Measurements from ENCODE around the gene LRP1. TPM values are rescaled to one million over a fixed set of nuclear protein-coding genes. Genes with fewer than 3 reads are reported as not detected.

LRP1 gene
- total and polyA plus RNA-seq, 2 experiments from 2014 or later: 47.8 to 76.8 TPM

DNA sequence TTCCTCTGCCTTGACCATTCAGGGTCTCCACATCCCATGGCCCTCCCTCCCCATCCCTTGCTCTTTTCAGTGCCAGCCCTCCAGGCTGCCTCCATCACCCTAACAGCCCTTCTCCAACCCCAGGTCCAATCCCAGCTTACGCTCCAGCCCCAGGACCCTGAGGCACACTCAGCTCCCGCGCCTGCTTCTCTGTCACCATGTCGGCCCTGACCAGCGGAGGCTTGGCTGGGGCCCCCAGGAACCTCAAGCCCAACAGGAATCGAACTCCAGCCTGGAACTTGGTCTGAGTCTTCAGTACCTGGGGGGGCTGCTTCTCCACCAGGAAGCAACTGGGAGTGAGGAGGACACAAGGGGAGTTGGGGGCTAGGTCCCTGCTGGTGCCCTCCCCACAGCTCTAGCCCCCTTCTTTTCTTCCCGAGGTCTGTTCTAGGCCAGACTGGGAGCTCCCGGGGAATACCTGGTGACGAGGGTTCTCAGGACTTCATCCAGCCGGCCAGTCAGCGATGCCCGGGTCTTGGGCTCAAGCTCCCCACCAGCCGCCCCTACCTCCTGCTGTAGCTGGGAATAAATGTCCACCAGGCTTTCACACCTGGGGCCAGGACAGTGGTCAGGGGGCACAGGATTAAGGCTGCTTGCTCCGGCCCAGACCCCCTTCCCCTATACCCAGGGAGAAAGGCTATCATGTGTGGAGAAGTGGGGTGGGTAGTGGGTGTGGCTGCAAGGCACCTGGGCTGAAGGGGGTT is 23.1 kb upstream of the LRP1 start:
- H4K20me1 ChIP-seq (ENCODE audit: insufficient read depth, poor library complexity, severe bottlenecking): peaks cover 10% of the 10 kb centered on the region
- H3K27ac ChIP-seq: no peak overlapping the region
- 96% methylated on average over 14 of the region's 14 CpGs for WGBS (ENCODE audit: low lambda C conversion rate, missing lambda C conversion rate)
- no peaks in the 10 kb centered on the region for H3K36me3 ChIP-seq (replicated peaks; ENCODE audit: insufficient read depth, low read depth)
- H3K4me1 ChIP-seq (ENCODE audit: insufficient read depth): peaks cover 28% of the 10 kb centered on the region
- H3K79me2 ChIP-seq: peaks cover 26% of the 10 kb centered on the region
- DNase-seq (ENCODE audit: low spot score): no peak
- TF ChIP-seq CTCF (IDR thresholded peaks at IDR 0.05; ENCODE audit: poor library complexity) (no peak), EZH2phosphoT487 (IDR thresholded peaks at IDR 0.05; ENCODE audit: low read depth, severe bottlenecking, unreplicated experiment) (no peak), EZH2 (IDR thresholded peaks at IDR 0.05; ENCODE audit: borderline replicate concordance) (no peak)
- no peak overlapping the region for H2AFZ ChIP-seq
- no peak overlapping the region for H3K4me2 ChIP-seq
- no peaks in the 10 kb centered on the region for H3K9me3 ChIP-seq (ENCODE audit: low read depth)
- H3K4me3 ChIP-seq: no peak overlapping the region
- H3K27me3 ChIP-seq: no peaks in the 10 kb centered on the region
- H3K9me2 ChIP-seq (replicated peaks; ENCODE audit: insufficient read depth): no peaks in the 10 kb centered on the region

DNA sequence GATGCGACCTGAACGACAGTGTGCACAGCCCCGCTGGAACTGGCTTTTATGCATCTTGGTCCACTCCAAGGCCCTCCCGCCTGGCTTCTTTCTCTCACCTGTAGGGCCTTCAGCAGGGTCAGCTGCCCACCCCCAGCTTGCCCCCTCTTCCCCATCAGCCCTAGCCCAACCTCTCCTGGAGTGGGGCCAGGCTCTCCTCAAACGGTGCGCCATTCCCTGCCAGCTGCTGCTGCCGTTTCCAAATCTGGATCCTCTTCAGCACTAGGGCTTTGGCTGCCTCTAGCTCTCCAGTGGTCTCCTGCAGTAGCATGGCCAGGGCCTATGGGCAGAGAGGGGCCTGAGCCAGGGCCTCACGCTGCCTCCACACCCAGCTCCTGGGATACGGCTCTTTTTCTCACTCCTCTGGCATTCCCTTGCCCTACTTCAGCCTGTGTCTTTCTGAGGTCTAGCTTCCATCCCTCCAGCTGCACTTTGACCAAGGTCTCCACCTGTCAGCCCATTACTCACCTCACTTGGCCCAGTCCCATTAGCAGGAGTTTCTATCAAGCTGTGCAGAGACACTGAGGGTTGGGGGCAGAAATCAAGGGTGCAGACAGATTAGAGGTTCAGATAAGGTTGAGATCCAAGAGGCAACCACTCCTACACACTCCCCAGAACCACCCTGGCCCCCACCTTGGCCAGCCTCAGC is 22.1 kb upstream of the LRP1 start:
- Histone ChIP-seq H3K79me2 (peaks cover 26% of the 10 kb centered on the region), H3K36me3 (replicated peaks; ENCODE audit: insufficient read depth, low read depth) (no peaks in the 10 kb centered on the region), H3K27me3 (no peaks in the 10 kb centered on the region), H3K9me2 (replicated peaks; ENCODE audit: insufficient read depth) (no peaks in the 10 kb centered on the region), H3K4me3 (no peak overlapping the region), H3K4me2 (no peak overlapping the region), H3K9me3 (ENCODE audit: low read depth) (no peaks in the 10 kb centered on the region), H4K20me1 (ENCODE audit: insufficient read depth, poor library complexity, severe bottlenecking) (peaks cover 10% of the 10 kb centered on the region), H2AFZ (no peak overlapping the region), H3K4me1 (ENCODE audit: insufficient read depth) (peaks cover 28% of the 10 kb centered on the region), H3K27ac (no peak overlapping the region)
- no peak for DNase-seq (ENCODE audit: low spot score)
- TF ChIP-seq CTCF (IDR thresholded peaks at IDR 0.05; ENCODE audit: poor library complexity) (no peak), EZH2 (IDR thresholded peaks at IDR 0.05; ENCODE audit: borderline replicate concordance) (no peak), EZH2phosphoT487 (IDR thresholded peaks at IDR 0.05; ENCODE audit: low read depth, severe bottlenecking, unreplicated experiment) (no peak)
- WGBS (ENCODE audit: low lambda C conversion rate, missing lambda C conversion rate): 93% methylated on average over 9 of the region's 9 CpGs

DNA sequence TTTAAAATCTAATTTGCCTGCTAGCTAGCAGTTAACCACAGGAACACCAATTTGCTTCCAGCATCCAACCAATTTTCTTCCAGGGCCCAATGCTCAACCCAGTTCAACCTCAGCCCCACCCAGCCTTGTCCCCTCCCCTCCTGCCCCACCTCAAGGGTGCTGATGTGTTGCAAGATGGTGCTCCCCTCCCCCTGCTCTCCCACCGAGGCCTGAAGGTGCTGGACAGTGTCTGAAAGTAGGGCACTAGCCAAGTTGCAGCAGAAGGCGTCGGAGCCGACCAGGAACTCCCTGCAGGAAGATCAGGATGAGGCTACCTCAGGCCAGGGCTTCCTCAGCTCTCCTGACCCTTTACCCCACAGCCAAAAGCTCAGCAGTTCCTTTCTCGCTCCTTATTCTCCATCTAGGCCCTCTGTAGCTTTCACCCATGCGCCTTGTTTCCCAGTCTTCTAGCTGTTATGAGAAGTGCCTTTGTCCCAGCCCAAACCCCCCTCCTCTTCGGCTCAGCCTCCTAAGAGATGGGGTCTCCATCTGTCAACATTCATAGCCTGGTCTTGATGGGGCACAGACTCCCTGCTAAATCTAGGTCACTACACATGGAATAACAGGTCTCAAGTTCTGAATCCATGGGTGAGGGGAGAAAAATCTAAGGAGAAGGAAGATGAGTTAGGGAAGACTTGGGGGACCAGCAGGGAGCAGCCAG is 20.7 kb upstream of the LRP1 start:
- DNase-seq (ENCODE audit: low spot score): peak; percentile 5
- Histone ChIP-seq H3K79me2 (peaks cover 26% of the 10 kb centered on the region), H3K4me2 (no peak overlapping the region), H3K9me2 (replicated peaks; ENCODE audit: insufficient read depth) (no peaks in the 10 kb centered on the region), H3K36me3 (replicated peaks; ENCODE audit: insufficient read depth, low read depth) (no peaks in the 10 kb centered on the region), H3K27me3 (no peaks in the 10 kb centered on the region), H3K4me1 (ENCODE audit: insufficient read depth) (peaks cover 27% of the 10 kb centered on the region), H4K20me1 (ENCODE audit: insufficient read depth, poor library complexity, severe bottlenecking) (peaks cover 10% of the 10 kb centered on the region), H3K4me3 (no peak overlapping the region), H3K9me3 (ENCODE audit: low read depth) (no peaks in the 10 kb centered on the region), H3K27ac (no peak overlapping the region), H2AFZ (no peak overlapping the region)
- TF ChIP-seq EZH2phosphoT487 (IDR thresholded peaks at IDR 0.05; ENCODE audit: low read depth, severe bottlenecking, unreplicated experiment): no peak
- TF ChIP-seq EZH2 (IDR thresholded peaks at IDR 0.05; ENCODE audit: borderline replicate concordance): no peak
- TF ChIP-seq CTCF (IDR thresholded peaks at IDR 0.05; ENCODE audit: poor library complexity): no peak
- WGBS (ENCODE audit: low lambda C conversion rate, missing lambda C conversion rate): 75% methylated on average over 7 of the region's 7 CpGs
